Transverse colon (tissue), 4 donors: ENCODE data around the gene SEMA6B.

Experiments
- CTCF ChIP-seq, 5 experiments: fragments of 200-600 bp in 3 of 5; fragments of 450-650 bp in 2 of 5; sonication (generic) in 3 of 5; IDR thresholded peaks; 1 replicate in 2 of 5; 2 replicates in 3 of 5; pipeline ENCODE4 v1.5.1; 2016 to 2017; ENCODE audit warnings: antibody characterized with exemption in 5 of 5, inconsistent platforms in 3 of 5, mild to moderate bottlenecking in 2 of 5, moderate library complexity in 1 of 5
- EP300 ChIP-seq: sonication (generic); formaldehyde crosslinking; IDR thresholded peaks from one replicate; pipeline ENCODE4 v1.6.1; 2017; ENCODE audit warnings: antibody characterized with exemption, low read depth
- POLR2A ChIP-seq: fragments of 450-650 bp; IDR thresholded peaks from one replicate; pipeline ENCODE4 v1.6.1; 2016; ENCODE audit warnings: antibody characterized with exemption, mild to moderate bottlenecking, moderate library complexity
- POLR2AphosphoS5 ChIP-seq, 3 donors: sonication (generic); formaldehyde crosslinking; IDR thresholded peaks; one replicate each; pipeline ENCODE4 v1.6.1; 2016; ENCODE audit warnings: antibody characterized with exemption in 3 of 3

- TF ChIP-seq POLR2AphosphoS5 (IDR thresholded peaks at IDR 0.05) = no peak
- no peak for TF ChIP-seq POLR2A
- no peak for TF ChIP-seq CTCF (IDR thresholded peaks at IDR 0.05)
- TF ChIP-seq EP300 = no peak
These were observed 21.4 kb downstream of the SEMA6B start for GRCh38 chr19:4537953-4538600.
